HG02588 (cell line): ENCODE measurements around the gene NOL4L.

Experiments used
- ATAC-seq: cut with Tn5 transposase; IDR thresholded peaks from one replicate; pipeline ENCODE4 v1.9.1; 2021; ENCODE audit warnings: mild to moderate bottlenecking, moderate library complexity; ENCODE audit not compliant: unreplicated experiment

The NOL4L gene

DNA sequence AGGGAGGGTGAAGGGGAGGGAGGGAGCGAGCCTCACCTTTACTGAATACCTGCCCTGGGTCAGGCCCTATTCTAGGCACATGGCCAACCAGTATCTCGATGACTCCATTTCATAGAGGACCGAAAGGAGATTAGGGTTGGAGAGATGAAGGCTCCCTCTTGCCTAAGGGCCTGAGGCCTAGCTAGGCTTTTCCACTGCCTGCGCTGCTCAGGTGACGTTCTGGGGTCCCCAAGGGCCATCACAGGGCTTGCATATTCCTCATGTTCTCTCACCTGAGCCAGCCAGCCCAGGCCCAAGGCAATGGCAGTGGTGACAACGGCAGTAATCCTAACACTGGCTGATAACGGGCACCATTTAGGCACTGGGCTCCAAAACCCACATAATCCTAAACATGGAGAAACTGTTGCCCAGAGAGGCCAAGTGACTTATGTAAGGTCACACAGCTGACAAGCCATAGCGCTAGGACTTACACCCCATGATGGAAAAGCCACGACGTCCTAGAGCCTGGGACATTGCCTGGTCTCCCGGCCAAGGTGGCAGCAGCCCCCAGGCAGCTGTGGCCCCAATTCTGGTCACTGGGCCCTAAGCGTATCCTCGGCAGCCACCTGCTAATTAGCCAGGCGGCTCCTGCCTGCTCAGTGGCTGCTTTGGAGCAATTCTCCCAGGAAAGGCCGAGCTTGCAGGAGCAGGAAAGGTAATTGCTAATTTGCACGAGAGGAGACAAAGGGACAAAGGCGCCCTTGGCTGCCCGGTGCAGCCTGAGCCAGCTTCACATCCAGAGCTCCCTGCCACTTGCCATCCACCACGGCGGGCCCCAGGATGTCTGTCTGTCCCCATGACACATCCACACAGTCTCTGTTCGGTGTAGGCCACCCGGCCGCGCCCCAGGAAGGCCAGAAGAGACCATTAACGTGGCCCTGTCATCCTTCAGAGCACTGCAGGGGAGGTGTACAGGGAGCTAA lies 21.5 kb downstream of the NOL4L start:
- ATAC-seq = no peak

- no peak for ATAC-seq
These were observed 22.6 kb downstream of the NOL4L start for GRCh38 chr20:32562495-32562911.

DNA sequence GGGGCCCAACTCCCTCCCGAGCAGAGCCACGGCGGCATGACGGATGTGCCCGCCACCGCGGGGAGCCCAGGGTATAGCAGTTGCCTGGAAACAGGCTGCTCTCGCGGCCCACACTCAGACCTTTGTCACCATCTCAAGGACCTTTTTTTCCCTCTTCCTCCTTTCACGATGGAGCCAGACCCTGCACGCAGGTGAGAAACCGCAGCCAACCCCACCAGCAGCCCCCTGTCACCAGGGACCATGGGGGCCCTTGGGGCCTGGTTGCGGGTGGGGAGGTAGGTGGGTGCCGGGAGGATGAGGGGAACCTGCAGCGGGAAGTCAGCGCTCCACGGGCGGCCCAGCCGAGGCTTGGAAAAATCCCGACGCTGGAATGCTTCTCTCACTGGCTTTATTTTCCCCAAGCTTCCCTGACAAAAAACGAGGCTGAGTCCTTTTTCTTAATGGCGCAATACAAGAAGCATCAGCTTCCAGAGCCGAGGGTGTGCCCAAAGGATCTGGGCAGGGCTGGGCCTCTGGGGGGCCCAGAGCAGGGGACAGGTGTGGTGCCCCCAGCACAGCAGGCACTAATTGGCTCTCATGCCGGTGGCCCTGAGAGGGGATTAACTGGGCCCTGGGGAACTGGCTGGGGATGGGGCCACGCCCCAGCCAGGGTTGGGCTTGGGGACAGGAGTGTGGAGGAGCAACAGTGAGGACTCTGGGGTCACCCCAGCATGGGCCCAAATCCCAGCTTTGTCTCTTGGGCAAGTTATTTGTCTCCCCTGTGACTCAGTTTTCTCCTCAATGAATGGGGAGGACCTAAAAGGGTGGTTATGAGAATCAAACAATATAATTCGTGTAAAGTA lies 23.9 kb downstream of the NOL4L start:
- ATAC-seq = no peak

DNA sequence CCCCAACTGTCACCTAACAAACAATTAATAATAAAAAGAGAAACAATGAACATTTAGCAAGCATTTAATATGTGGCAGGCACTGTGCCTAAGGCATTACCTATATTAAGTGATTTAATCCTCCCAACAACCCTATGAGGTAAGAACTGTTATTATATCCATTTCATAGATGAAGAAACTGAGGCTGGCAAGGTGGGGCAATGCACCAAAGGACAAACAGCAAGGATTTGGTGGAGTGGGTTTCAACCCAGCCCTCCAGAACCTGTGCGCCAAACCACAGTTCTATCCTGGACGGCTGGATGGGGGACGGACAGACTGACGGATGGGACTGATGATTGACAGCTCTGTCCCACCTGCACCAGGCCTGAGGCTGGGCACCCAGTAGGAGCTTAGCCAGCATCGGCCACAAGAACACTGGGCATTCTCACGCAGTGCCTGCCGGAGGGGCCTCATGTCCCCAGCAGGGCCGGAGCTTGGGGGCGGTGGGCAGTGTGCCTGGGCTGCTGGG lies 24.6 kb downstream of the NOL4L start:
- ATAC-seq = no peak

- ATAC-seq = no peak
These were observed 25.3 kb downstream of the NOL4L start for GRCh38 chr20:32559753-32560380.

GRCh38 chr20:32559205-32559752 lies 25.9 kb downstream of the NOL4L start:
- ATAC-seq = no peak

DNA sequence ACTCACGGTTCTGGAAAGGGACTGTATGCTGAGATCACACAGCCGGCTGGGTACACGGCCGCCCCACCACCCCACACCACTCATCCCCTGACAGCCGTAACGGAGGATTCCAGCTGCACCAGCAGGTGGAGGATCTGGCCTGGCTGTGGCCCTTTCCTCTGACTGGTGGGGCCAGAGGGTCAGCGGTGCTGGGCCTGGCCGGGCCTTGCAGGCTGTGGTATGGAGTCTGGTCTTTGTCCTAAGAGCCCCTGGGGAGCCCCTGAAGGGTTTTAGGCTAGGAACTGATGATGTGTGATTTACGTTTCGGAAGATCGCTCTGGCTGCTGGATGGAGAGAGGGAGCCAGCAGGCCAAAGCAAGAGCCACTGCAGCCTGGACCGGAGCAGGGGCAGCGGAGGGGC lies 26.6 kb downstream of the NOL4L start:
- no peak for ATAC-seq

DNA sequence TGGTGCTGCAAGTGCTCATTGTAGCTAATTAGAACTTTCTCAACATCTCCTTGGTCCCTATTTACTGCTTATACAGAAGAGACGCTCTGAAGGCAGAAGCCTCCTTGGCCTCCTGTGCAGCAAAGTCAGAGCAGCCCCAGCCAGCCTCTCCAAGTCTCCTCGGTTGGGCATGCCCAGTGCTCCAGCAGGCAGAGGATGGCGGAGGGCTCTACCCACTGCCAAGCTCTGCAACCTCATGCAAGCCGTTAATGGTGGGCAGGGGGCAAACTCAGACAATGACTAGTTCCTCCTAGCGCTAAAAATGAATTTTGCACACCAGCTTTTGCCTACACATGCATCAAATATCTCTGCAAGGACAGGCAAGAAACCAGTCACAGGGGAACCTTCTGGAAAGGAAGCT lies 27.8 kb downstream of the NOL4L start:
- ATAC-seq = no peak

GRCh38 chr20:32556312-32557184 lies 28.6 kb downstream of the NOL4L start:
- ATAC-seq = no peak

- ATAC-seq = no peak
These were observed 29.5 kb downstream of the NOL4L start for GRCh38 chr20:32555584-32555983.

GRCh38 chr20:32554965-32555289 lies 30.2 kb downstream of the NOL4L start:
- no peak for ATAC-seq

- ATAC-seq = no peak
These were observed 31.5 kb downstream of the NOL4L start for GRCh38 chr20:32553618-32554017.

- ATAC-seq = no peak
These were observed 33.4 kb downstream of the NOL4L start for GRCh38 chr20:32551693-32552092.

DNA sequence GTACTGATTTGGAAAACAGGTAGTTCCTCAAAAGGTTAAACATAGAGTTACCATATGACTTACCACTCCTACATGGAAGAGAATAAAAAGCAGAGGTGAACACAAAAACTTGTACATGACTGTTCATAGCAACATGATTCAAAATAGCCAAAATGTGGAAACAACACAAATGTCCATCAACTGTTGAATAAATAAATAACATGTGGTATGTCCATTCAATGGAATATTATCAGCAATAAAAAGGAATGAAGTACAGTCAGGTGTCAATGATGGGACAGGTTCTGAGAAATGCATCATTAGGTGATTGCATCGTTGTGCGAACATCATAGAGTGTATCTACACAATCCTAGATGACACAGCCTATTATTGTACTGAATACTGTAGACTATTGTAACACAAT lies 35.3 kb downstream of the NOL4L start:
- no peak for ATAC-seq

DNA sequence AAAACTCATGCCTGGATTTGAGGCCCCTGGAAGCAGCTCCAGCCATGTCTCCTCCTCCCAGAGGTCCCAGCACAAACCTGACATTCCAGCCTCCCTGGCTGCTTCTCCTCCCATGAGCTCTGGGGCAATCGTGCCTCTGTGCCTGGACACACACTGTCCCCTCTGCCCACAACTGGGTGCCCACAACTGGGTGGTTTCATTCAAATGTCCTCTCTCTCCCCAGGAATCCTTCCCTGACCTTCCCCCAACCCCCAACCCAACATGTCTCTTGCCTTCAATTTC lies 37.4 kb downstream of the NOL4L start:
- ATAC-seq = no peak

GRCh38 chr20:32546918-32547752 lies 38.0 kb downstream of the NOL4L start:
- ATAC-seq = no peak

DNA sequence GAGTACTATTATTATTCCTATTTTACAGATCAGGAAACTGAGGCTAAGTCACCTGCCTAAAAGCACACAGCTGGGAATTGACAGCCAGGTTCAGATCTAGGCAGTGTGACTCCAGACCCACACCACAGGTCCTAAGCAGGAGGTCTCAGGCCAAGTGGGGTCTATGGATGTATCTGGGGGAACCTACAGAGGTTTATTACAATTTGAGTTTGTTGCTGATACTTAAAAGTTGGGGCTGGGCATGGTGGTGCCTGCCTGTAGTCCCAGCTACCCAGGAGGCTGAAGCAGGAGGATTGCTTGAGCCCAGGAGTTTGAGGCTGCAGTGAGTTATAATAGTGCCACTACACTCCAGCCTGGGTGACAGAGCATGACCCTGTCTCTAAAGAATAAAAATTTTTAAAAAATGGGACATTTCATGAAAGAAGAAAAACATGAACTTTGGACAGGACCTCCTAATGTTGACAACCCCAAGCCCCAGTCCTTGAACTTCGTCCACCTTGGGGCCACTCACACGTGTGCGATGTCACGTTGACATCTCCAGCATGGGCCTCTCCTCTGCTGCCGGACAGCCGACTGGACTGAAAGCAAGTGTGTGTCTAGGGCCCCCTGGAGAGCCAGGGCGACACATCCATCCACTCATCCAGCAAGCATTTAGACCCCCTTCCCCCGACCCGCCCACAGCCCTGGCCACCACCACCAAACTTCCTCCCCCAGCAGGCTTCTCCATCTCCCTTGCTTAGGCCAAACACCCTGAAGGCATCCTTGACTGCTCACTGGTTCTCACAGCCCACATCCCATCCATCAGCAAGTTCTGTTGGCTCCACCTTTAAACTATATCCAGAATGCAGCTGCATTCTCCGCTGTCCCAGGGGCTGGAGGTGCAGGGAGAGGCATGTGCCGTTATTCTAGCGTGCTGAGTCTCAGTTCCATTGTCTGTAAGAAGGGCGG lies 40.0 kb downstream of the NOL4L start:
- ATAC-seq = no peak

GRCh38 chr20:32544260-32544722 lies 40.8 kb downstream of the NOL4L start:
- ATAC-seq = no peak
